ENCODE data around the gene OSBPL10. TPM values are rescaled to one million over a fixed set of nuclear protein-coding genes. Genes with fewer than 3 reads are reported as not detected.

Gene OSBPL10
- total RNA-seq, 2 donors from 2014 or later, result 28.1 to 29.7 TPM

Other genes starting within 250 kb of the OSBPL10 start
- 1 to 10 TPM; 1.0 to 2.3 TPM for gene ZNF860, start 488 bp upstream of the OSBPL10 start, total RNA-seq
- gene GPD1L, start 125.4 kb upstream of the OSBPL10 start, total RNA-seq, result 10 to 100 TPM; 41.0 to 47.4 TPM